Right atrium auricular region (tissue), 2 donors: ENCODE results near the gene VASP. TPM values are rescaled to one million over a fixed set of nuclear protein-coding genes. Genes with fewer than 3 reads are reported as not detected.
A peak's percentile ranks its signal among the peaks of the same experiment; 100 is the strongest.

ENCODE experiments used
- DNase-seq: peaks from one replicate; pipeline ENCODE4 v3.0.0-alpha.2; 2019; ENCODE audit warnings: low spot score
- H3K27ac ChIP-seq, 2 donors: fragments of 200-600 bp; sonication (generic); 1 replicate in 1 of 2; 2 replicates in 1 of 2; pipeline ENCODE4 v1.5.1; 2016 to 2019
- H3K27me3 ChIP-seq, 2 donors: fragments of 200-600 bp; sonication (generic); one replicate each; pipeline versions ENCODE4 v1.5.1 to v1.6.0; 2017 to 2019
- H3K36me3 ChIP-seq: fragments of 200-600 bp; sonication (generic); one replicate; pipeline ENCODE4 v1.5.1; 2016
- H3K4me1 ChIP-seq, 2 donors: fragments of 200-600 bp; sonication (generic); one replicate each; pipeline versions ENCODE4 v1.5.1 to v1.6.0; 2017 to 2019
- H3K4me3 ChIP-seq, 2 donors: fragments of 200-600 bp; sonication (generic); 1 replicate in 1 of 2; 2 replicates in 1 of 2; pipeline ENCODE4 v1.5.1; 2017 to 2019; ENCODE audit warnings: mild to moderate bottlenecking in 1 of 2, moderate library complexity in 1 of 2
- H3K9me3 ChIP-seq, 2 donors: fragments of 200-600 bp; sonication (generic); one replicate each; pipeline ENCODE4 v1.5.1; 2019
- total RNA-seq, 2 donors: library from RNA; depleted of rRNA; stranded (reverse); fragments of >200 nt; gene quantifications; one replicate each; pipeline ENCODE4 v1.1.0, GENCODE V29; 2016
- TF ChIP-seq, protein P1 (sequence below), 2 donors: fragments of 200-600 bp; sonication (generic); IDR thresholded peaks; one replicate each; pipeline ENCODE4 v1.5.1; 2019; ENCODE audit warnings: antibody characterized with exemption in 2 of 2

VASP gene
- total RNA-seq, 2 donors from 2014 or later: 61.4 to 61.7 TPM

DNA sequence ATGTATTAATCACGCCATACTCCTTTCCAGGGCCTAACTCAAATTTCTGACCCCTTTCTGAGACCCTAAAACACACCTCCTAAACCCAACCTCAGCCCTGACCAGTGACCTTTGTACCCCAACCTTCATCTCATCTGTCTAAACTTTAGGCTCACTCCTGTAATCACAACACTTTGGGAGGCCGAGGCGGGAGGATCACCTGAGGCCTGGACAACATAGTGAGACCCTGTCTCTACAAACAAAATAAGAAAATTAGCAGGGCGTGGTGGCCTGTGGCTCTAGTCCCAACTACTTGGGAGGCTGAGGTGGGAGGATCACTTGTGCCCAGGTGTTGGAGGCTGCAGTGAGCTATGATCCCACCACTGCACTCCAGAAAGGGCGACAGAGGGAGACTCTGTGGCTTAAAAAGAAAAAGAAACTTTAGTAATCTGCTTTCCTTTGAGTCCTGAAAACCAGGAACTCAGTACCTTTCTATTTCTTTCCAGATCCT is 15.1 kb upstream of the VASP start:
- Histone ChIP-seq H3K27me3 (no peaks in the 10 kb centered on the region), H3K4me1 (peaks cover 0 to 30% of the 10 kb centered on the region in 2 donors), H3K4me3 (peak overlapping the region; percentile 62 to 69), H3K27ac (peak overlapping the region in 1 of 2 donors; percentile 85), H3K36me3 (no peaks in the 10 kb centered on the region), H3K9me3 (no peaks in the 10 kb centered on the region)
- no peak for DNase-seq
- TF ChIP-seq, protein P1, sequence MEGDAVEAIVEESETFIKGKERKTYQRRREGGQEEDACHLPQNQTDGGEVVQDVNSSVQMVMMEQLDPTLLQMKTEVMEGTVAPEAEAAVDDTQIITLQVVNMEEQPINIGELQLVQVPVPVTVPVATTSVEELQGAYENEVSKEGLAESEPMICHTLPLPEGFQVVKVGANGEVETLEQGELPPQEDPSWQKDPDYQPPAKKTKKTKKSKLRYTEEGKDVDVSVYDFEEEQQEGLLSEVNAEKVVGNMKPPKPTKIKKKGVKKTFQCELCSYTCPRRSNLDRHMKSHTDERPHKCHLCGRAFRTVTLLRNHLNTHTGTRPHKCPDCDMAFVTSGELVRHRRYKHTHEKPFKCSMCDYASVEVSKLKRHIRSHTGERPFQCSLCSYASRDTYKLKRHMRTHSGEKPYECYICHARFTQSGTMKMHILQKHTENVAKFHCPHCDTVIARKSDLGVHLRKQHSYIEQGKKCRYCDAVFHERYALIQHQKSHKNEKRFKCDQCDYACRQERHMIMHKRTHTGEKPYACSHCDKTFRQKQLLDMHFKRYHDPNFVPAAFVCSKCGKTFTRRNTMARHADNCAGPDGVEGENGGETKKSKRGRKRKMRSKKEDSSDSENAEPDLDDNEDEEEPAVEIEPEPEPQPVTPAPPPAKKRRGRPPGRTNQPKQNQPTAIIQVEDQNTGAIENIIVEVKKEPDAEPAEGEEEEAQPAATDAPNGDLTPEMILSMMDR (IDR thresholded peaks at IDR 0.05): no peak

DNA sequence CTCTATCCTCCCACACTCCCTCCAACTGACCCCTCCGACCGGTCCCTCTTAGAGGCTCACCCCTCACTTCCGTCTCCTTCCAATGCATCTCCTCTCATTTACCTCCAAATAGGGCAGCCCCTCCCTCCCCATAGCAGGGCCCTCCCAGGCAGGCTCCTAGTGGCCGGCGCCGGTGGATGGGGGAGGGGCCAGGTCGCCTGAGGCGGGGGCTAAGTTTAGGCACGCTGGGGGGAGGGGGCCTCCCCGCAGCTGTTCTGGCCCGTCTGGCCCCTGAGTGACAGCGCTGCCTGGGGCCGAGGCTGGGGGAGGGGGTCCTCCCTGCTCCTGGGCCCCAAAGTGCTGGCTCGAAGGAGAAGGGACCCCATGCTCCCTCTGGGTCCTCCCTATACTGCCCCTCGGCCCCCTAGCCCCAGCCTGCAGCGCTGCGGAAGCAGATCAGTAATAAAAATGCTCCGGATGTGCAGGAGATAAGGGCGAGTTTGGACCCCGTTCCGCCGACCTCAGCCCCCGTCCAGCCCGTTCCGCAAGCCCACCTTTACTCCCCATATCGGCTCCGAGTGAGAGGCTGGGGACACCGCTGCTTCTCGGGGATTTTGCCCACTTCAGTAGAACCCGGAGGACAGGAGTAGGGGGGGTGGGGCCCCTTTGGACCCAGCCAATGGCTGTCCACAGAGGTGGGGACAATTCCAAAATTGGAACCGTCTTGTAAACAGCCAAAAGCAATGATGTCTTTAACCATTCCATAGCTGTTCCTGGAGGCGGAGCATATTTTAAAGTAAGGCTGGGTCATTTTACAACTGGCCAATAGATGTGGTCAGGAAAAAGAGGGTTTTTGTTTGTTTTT is 14.4 kb upstream of the VASP start:
- Histone ChIP-seq H3K4me3 (peak overlapping the region; percentile 62 to 69), H3K27ac (peak overlapping the region; percentile 79 to 85), H3K27me3 (no peaks in the 10 kb centered on the region), H3K4me1 (peaks cover 0 to 37% of the 10 kb centered on the region in 2 donors), H3K36me3 (no peaks in the 10 kb centered on the region), H3K9me3 (no peaks in the 10 kb centered on the region)
- no peak for DNase-seq
- TF ChIP-seq, protein P1 (IDR thresholded peaks at IDR 0.05): no peak

GRCh38 chr19:45494261-45494916 is 12.9 kb upstream of the VASP start:
- DNase-seq: no peak
- Histone ChIP-seq H3K9me3 (no peaks in the 10 kb centered on the region), H3K4me3 (no peak overlapping the region), H3K27me3 (no peaks in the 10 kb centered on the region), H3K27ac (no peak overlapping the region), H3K4me1 (peaks cover 0 to 52% of the 10 kb centered on the region in 2 donors), H3K36me3 (no peaks in the 10 kb centered on the region)
- TF ChIP-seq, protein P1 (IDR thresholded peaks at IDR 0.05): no peak

DNA sequence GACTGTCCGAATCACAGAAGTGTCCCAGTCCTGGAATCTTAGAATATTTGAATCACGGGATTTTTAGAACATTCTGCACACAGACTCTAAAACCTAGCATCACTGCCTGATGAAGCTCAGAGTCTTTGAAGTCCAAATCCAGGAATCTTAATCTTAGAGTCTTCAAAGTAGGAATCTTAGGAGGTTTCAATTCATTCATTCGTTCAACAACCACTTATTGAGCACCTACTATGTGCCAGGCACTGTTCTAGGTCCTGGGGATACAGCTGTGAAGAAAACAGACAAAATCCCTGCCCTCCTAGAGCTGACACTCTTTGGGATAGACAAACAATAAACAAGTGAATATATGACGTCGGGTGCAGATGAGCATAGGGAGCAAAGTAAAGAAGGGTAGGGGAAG is 12.1 kb upstream of the VASP start:
- TF ChIP-seq, protein P1 (IDR thresholded peaks at IDR 0.05): no peak
- Histone ChIP-seq H3K27me3 (no peaks in the 10 kb centered on the region), H3K27ac (no peak overlapping the region), H3K9me3 (no peaks in the 10 kb centered on the region), H3K4me1 (peaks cover 0 to 54% of the 10 kb centered on the region in 2 donors), H3K4me3 (no peak overlapping the region), H3K36me3 (no peaks in the 10 kb centered on the region)
- DNase-seq: no peak

DNA sequence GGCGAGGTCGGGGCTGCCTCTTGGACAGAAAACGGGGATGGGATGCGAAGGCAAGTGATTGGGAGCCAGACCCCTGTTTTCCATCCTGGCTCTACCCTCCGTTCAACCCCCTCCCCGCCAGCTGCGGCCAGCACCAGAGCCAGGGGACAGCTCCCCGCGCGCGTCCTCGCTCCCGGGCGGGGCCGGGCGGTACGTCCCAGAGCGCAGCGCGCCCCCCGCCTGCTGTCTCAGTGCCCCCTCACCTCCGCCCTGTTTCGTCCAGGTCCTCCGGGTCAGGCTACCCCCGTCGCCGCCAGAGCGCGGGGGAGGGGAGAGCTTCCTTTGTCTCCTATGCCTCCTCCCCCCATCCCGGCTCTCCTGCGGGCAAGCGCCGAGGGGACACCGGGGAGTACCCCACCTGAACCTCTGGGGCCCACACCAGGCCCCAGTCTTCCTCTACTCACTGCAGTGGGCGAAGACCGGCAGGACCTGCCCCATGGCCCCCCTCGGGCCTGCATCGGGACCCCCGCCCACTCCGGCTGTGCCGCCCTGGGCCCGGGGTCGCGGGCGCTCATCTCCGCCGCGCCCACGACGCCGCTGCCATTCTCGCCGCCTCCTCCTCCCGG is 10.8 kb upstream of the VASP start:
- Histone ChIP-seq H3K36me3 (no peaks in the 10 kb centered on the region), H3K4me3 (peak overlapping the region; percentile 70 to 80), H3K9me3 (no peaks in the 10 kb centered on the region), H3K27ac (peak overlapping the region; percentile 53 to 57), H3K27me3 (no peaks in the 10 kb centered on the region), H3K4me1 (peaks cover 0 to 54% of the 10 kb centered on the region in 2 donors)
- TF ChIP-seq, protein P1 (IDR thresholded peaks at IDR 0.05): peak in 1 of 2 donors; percentile 23
- no peak for DNase-seq
